ENCODE measurements around the gene CDH16.
"Not testable (repeated sequence)": the region's sequence is repeated elsewhere in the genome, so short reads cannot be mapped to it uniquely, and the experiment has no call there.

CDH16 gene

DNA sequence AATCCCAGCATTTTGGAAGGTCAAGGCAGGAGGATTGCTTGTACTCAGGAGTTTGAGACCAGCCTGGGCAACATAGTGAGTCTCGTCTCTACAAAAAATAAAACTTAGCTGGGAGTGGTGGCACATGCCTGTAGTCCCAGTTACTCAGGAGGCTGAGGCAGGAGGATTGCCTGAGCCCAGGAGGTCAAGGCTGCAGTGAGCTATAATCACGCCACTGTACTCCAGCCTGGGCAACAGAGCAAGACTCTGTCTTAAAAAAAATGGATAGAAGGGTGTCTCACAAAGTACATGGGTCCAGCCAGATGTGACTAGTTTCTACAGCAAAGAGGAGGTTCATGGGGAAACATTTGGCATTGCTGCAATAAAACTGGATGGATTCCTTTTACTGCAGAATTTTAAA lies 47.3 kb downstream of the CDH16 start:
- DNase-seq: not testable (repeated sequence)

GRCh38 chr16:66869424-66869823 lies 49.3 kb downstream of the CDH16 start:
- DNase-seq: no peak

DNA sequence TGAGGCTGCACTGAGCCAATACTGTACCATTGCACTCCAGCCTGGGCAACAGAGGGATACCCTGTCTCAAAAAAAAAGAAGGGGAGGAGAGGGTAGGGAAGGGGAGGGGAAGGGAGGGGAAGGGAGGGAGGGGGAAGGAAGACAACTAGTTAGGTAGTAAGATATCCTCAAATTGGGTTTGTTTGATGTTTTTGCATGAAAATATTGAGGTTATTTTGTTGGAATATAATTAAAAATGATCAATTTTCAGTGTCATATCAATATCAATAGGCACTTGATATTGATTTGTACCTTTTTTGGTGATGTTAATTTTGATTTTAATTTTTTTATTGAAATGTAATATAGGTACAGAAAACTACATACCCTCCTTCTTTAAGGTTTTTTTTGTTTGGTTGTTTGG lies 55.0 kb downstream of the CDH16 start:
- DNase-seq: no peak

DNA sequence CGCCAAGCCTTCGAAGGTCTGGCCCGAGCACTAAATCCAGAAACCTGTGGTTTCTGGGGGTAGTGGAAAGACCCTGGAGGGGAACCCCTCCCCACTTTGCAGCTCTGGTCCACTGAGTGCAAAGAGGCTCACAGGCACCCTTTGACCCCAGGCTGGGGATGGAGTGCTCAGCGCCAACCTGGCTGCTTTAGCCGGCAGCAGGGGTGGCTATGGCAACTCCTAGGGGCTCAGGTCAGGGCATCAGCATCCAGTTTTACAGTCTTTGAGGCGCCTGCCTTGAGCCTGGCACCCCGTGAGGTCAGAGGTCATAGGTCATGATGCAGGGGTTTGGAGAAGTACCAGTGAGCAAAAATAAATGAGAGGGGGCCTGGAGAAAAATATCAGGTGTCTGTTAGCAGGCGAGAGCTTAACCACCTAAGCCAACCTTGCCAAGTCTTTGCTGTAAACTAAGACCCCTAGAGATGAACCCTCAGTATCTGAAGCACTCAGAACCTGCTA lies 56.6 kb downstream of the CDH16 start:
- DNase-seq: no peak

DNA sequence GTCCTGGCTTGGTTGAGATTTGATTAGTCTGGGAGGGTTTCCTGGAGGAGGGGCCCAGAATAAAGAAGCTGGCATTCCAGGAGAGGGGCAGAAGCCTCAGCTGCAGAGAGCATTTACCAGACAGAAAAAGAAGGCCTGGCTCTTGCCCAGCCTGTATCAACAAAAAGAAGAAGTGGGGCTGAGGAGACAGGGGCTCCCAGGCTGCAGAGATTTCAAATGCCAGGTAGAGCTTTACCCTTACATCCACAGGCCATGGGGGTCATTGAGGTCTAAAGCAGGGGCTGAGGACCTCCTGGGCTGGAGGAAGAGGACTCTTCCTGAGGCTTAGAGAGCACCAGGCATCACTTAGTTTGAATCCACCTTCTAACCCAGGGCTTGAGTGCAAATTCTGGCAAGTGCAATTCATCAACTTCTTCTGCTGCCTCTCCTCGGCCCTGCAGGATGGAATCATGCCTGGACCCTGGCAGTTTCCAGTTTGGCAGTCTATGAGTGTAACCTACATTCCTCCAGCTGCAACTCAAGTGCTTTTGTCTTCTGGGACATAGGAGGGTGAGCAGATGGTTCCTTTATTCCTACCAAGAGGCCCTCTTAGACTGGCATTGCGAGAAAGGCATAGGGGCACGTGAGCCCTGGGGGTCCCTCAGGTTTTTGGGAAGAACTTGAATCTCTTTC lies 59.2 kb downstream of the CDH16 start:
- no peak for DNase-seq

GRCh38 chr16:66858740-66859396 lies 59.8 kb downstream of the CDH16 start:
- no peak for DNase-seq

Measured in stimulated activated CD4-positive, alpha-beta T cell treated with anti-CD3 and anti-CD28 coated beads, Interleukin-1b, Interleukin-23, amount 100 ng/mL, for 48 hours (primary cell).